OCI-LY3 (cell line): Measurements from ENCODE around the gene RTBDN.

Source experiments
- CTCF ChIP-seq: fragments of 200-600, 300-600 bp; sonication (generic); IDR thresholded peaks from 2 replicates; pipeline ENCODE4 v1.5.1; 2014; ENCODE audit warnings: antibody characterized with exemption, low read length, low read depth
- EZH2phosphoT487 ChIP-seq: fragments of 200-600 bp; shearing (Covaris generic); IDR thresholded peaks from 2 replicates; pipeline ENCODE4 v1.6.1; 2018; ENCODE audit warnings: antibody characterized with exemption, mixed run types, low read depth

GRCh38 chr19:12859546-12859945 is 25.2 kb upstream of the RTBDN start:
- no peak for TF ChIP-seq CTCF
- no peak for TF ChIP-seq EZH2phosphoT487
